AG09319 (cell line): ENCODE data around the gene MRPL34.

Experiments
- DNase-seq: peaks from one replicate; pipeline ENCODE4 v3.0.0-alpha.2; 2010; ENCODE audit warnings: low read depth; ENCODE audit errors: extremely low read depth
- CTCF ChIP-seq: IDR thresholded peaks from 2 replicates; pipeline ENCODE4 v1.5.1; 2011; ENCODE audit warnings: low read depth, mild to moderate bottlenecking, inconsistent platforms, low read length, moderate library complexity

The MRPL34 gene

GRCh38 chr19:17275441-17276175 is 30.1 kb upstream of the MRPL34 start:
- no peak for TF ChIP-seq CTCF
- DNase-seq, result no peak

- no peak for TF ChIP-seq CTCF
- DNase-seq, result no peak
Measured at GRCh38 chr19:17279436-17279835, 26.2 kb upstream of the MRPL34 start.

- no peak for DNase-seq
- no peak for TF ChIP-seq CTCF
Measured at GRCh38 chr19:17281391-17282304, 24.0 kb upstream of the MRPL34 start, which contains the start of gene ANKLE1. ANKLE1 (plus strand) TSS chr19:17281901; CDS start chr19:17281921, 20 bp downstream.

- peak; percentile 81 for TF ChIP-seq CTCF
- no peak for DNase-seq
Measured at GRCh38 chr19:17282488-17283125, 23.1 kb upstream of the MRPL34 start.

- TF ChIP-seq CTCF, result no peak
- no peak for DNase-seq
Measured at GRCh38 chr19:17283504-17283996, 22.1 kb upstream of the MRPL34 start.

- no peak for TF ChIP-seq CTCF
Measured at GRCh38 chr19:17285415-17286135, 20.1 kb upstream of the MRPL34 start.

More at GRCh38 chr19:17285415-17286135, 20.1 kb upstream of the MRPL34 start:
- DNase-seq, result no peak
